ENCODE results near the gene FA2H.
A peak's percentile ranks its signal among the peaks of the same experiment; 100 is the strongest.

FA2H gene

GRCh38 chr16:74711938-74712337 lies 62.7 kb downstream of the FA2H start:
- no peaks in the 10 kb centered on the region for H3K27me3 Mint-ChIP-seq
- no peak overlapping the region for H3K4me3 Mint-ChIP-seq
- H3K4me1 Mint-ChIP-seq (ENCODE audit: low read depth): peaks cover 3% of the 10 kb centered on the region
- no peak for DNase-seq
- H3K27ac Mint-ChIP-seq: no peak overlapping the region
- no peaks in the 10 kb centered on the region for H3K36me3 Mint-ChIP-seq (ENCODE audit: low read depth)
- no peaks in the 10 kb centered on the region for H3K9me3 Mint-ChIP-seq

GRCh38 chr16:74710401-74710800 lies 64.2 kb downstream of the FA2H start:
- H3K27me3 Mint-ChIP-seq: no peaks in the 10 kb centered on the region
- DNase-seq: no peak
- H3K36me3 Mint-ChIP-seq (ENCODE audit: low read depth): no peaks in the 10 kb centered on the region
- no peaks in the 10 kb centered on the region for H3K9me3 Mint-ChIP-seq
- no peak overlapping the region for H3K27ac Mint-ChIP-seq
- no peak overlapping the region for H3K4me3 Mint-ChIP-seq
- peaks cover 3% of the 10 kb centered on the region for H3K4me1 Mint-ChIP-seq (ENCODE audit: low read depth)

DNA sequence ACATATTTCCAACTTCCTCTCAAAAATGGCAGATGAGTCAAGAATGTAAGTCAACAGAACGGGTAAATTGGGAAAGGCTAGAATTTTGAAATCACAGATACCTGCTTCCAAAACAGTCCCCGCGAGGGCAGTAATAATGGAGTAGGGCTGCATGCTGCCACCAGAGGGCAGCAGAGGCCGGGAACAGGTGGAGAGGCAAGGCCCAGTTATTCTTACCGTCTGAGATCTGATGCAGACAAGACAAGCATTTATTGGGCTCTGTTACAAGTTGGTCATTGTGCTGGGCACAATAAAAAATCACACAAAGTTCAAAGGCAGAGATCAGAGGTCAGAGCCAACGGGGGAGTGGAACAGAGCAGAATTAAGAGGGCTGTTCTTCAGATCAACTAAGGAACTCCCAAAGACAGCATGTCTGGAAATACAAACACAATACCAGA lies 65.2 kb downstream of the FA2H start:
- Mint-ChIP-seq H3K36me3 (ENCODE audit: low read depth) (no peaks in the 10 kb centered on the region), H3K27me3 (no peaks in the 10 kb centered on the region), H3K4me3 (no peak overlapping the region), H3K27ac (no peak overlapping the region), H3K4me1 (ENCODE audit: low read depth) (peaks cover 8% of the 10 kb centered on the region), H3K9me3 (no peaks in the 10 kb centered on the region)
- DNase-seq: peak; percentile 85

GRCh38 chr16:74700438-74701225 lies 74.0 kb downstream of the FA2H start, which contains the start of gene MLKL:
TSS of gene MLKL (minus strand) at chr16:74700862. CDS start at chr16:74695757, 5,105 bp downstream.
- Mint-ChIP-seq H3K36me3 (ENCODE audit: low read depth) (peaks cover 35% of the 10 kb centered on the region), H3K4me1 (ENCODE audit: low read depth) (peaks cover 62% of the 10 kb centered on the region), H3K27me3 (no peaks in the 10 kb centered on the region), H3K4me3 (peak within 1 kb of the TSS; percentile 90), H3K27ac (peak within 1 kb of the TSS; percentile 98), H3K9me3 (no peaks in the 10 kb centered on the region)
- peak; percentile 79 for DNase-seq

DNA sequence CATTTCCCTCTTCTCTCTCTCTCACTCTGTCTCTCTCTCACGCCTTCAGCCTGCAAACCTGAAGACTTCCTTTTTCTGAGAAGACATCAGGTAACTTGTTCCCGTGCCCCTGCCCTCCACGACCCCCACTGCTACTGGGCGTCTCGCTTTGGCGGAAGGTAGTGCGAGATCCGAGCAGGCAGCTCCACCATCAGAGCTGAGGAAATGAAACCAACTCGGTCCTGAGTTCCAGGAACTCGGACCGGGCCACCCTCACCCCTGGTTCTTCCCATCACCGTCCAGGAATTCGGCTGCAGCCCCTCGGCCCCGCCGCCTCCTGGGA lies 74.5 kb downstream of the FA2H start:
- peaks cover 65% of the 10 kb centered on the region for H3K4me1 Mint-ChIP-seq (ENCODE audit: low read depth)
- H3K4me3 Mint-ChIP-seq: peak overlapping the region; percentile 90
- H3K27ac Mint-ChIP-seq: peak overlapping the region; percentile 98
- H3K36me3 Mint-ChIP-seq (ENCODE audit: low read depth): peaks cover 41% of the 10 kb centered on the region
- no peak for DNase-seq
- no peaks in the 10 kb centered on the region for H3K27me3 Mint-ChIP-seq
- H3K9me3 Mint-ChIP-seq: no peaks in the 10 kb centered on the region

DNA sequence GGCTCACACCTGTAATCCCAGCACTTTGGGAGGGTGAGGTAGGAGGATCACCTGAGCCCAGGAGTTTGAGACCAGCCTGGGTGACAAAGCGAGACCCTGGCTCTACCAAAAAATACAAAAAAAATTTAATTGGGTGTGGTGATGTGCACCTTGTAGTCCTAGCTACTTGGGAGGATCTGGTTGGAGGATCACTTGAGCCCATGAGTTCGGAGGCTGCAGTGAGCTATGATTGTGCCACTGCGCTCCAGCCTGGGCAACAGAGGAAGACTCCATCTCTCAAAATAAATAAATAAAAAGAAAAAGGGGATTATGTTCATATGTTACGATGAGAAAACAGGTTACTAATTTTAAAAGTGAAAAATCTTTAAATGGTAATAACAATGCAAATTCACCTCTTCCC lies 75.0 kb downstream of the FA2H start:
- Mint-ChIP-seq H3K36me3 (ENCODE audit: low read depth) (peaks cover 43% of the 10 kb centered on the region), H3K4me1 (ENCODE audit: low read depth) (peaks cover 62% of the 10 kb centered on the region), H3K9me3 (no peaks in the 10 kb centered on the region), H3K27me3 (no peaks in the 10 kb centered on the region), H3K4me3 (peak overlapping the region; percentile 90), H3K27ac (peak overlapping the region; percentile 79)
- DNase-seq: no peak

DNA sequence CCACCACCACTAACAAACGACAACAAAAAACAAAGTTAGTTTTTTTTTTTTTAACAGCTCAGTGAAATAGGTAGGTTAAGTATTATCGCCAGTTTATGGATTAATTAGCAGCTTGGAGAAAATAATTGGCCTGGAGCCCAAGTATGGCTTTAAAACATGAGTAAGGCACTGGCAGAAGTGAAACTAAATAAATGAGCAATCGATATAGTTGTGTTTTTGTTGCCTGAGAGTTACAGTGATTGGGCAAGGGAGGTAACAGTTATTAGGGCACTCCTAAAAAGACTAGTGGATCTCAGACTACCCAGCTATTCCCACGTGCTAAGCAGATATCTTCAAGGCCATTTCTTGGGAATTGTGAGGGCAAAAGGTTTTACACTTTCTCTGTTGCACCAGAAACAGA lies 76.4 kb downstream of the FA2H start:
- peaks cover 65% of the 10 kb centered on the region for H3K4me1 Mint-ChIP-seq (ENCODE audit: low read depth)
- no peaks in the 10 kb centered on the region for H3K9me3 Mint-ChIP-seq
- H3K36me3 Mint-ChIP-seq (ENCODE audit: low read depth): peaks cover 58% of the 10 kb centered on the region
- H3K4me3 Mint-ChIP-seq: peak overlapping the region; percentile 90
- peak overlapping the region; percentile 88 for H3K27ac Mint-ChIP-seq
- no peaks in the 10 kb centered on the region for H3K27me3 Mint-ChIP-seq
- no peak for DNase-seq

- DNase-seq: peak; percentile 60
- Mint-ChIP-seq H3K4me1 (ENCODE audit: low read depth) (peaks cover 53% of the 10 kb centered on the region), H3K27me3 (no peaks in the 10 kb centered on the region), H3K9me3 (no peaks in the 10 kb centered on the region), H3K27ac (peak overlapping the region; percentile 81), H3K4me3 (peak overlapping the region; percentile 61), H3K36me3 (ENCODE audit: low read depth) (peaks cover 81% of the 10 kb centered on the region)
Observed at GRCh38 chr16:74695450-74696422, 78.9 kb downstream of the FA2H start.

- Mint-ChIP-seq H3K27me3 (no peaks in the 10 kb centered on the region), H3K4me3 (no peak overlapping the region), H3K36me3 (ENCODE audit: low read depth) (peaks cover 94% of the 10 kb centered on the region), H3K27ac (no peak overlapping the region), H3K4me1 (ENCODE audit: low read depth) (peaks cover 21% of the 10 kb centered on the region), H3K9me3 (no peaks in the 10 kb centered on the region)
- DNase-seq: no peak
Observed at GRCh38 chr16:74691093-74691855, 83.3 kb downstream of the FA2H start.

GRCh38 chr16:74682556-74682955 lies 92.1 kb downstream of the FA2H start:
- H3K4me1 Mint-ChIP-seq (ENCODE audit: low read depth): peaks cover 7% of the 10 kb centered on the region
- no peak overlapping the region for H3K4me3 Mint-ChIP-seq
- no peaks in the 10 kb centered on the region for H3K9me3 Mint-ChIP-seq
- H3K27ac Mint-ChIP-seq: peak overlapping the region; percentile 40
- peaks cover 80% of the 10 kb centered on the region for H3K36me3 Mint-ChIP-seq (ENCODE audit: low read depth)
- no peak for DNase-seq
- no peaks in the 10 kb centered on the region for H3K27me3 Mint-ChIP-seq

DNA sequence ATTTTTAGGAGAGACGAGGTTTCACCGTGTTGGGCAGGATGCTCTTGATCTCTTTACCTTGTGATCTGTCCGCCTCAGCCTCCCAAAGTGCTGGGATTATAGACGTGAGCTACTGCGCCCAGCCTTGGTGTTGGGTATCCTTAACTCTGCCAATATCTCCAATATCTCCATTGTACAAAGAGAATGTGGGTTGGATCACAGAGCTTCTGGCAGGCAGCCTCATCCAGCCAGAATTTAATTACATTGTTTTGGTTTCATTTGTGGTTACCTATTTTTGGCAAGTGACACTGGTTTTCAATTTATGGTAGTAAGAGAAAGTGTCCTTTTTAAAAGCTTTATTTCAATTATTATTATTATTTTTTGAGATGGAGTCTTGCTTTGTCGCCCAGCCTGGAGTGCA lies 93.9 kb downstream of the FA2H start:
- no peak for DNase-seq
- peaks cover 81% of the 10 kb centered on the region for H3K36me3 Mint-ChIP-seq (ENCODE audit: low read depth)
- no peak overlapping the region for H3K27ac Mint-ChIP-seq
- no peaks in the 10 kb centered on the region for H3K27me3 Mint-ChIP-seq
- no peak overlapping the region for H3K4me3 Mint-ChIP-seq
- H3K4me1 Mint-ChIP-seq (ENCODE audit: low read depth): peaks cover 5% of the 10 kb centered on the region
- H3K9me3 Mint-ChIP-seq: no peaks in the 10 kb centered on the region

- Mint-ChIP-seq H3K4me3 (no peak overlapping the region), H3K9me3 (no peaks in the 10 kb centered on the region), H3K27ac (no peak overlapping the region), H3K36me3 (ENCODE audit: low read depth) (peaks cover 81% of the 10 kb centered on the region), H3K4me1 (ENCODE audit: low read depth) (peaks cover 5% of the 10 kb centered on the region), H3K27me3 (no peaks in the 10 kb centered on the region)
- DNase-seq: no peak
Observed at GRCh38 chr16:74679983-74680382, 94.6 kb downstream of the FA2H start.

GRCh38 chr16:74677868-74678267 lies 96.8 kb downstream of the FA2H start:
- DNase-seq: no peak
- Mint-ChIP-seq H3K27ac (no peak overlapping the region), H3K4me3 (no peak overlapping the region), H3K4me1 (ENCODE audit: low read depth) (no peaks in the 10 kb centered on the region), H3K36me3 (ENCODE audit: low read depth) (peaks cover 86% of the 10 kb centered on the region), H3K9me3 (no peaks in the 10 kb centered on the region), H3K27me3 (no peaks in the 10 kb centered on the region)

- Mint-ChIP-seq H3K4me3 (no peak overlapping the region), H3K27ac (peak overlapping the region; percentile 73), H3K36me3 (ENCODE audit: low read depth) (peaks cover 75% of the 10 kb centered on the region), H3K9me3 (no peaks in the 10 kb centered on the region), H3K4me1 (ENCODE audit: low read depth) (no peaks in the 10 kb centered on the region), H3K27me3 (no peaks in the 10 kb centered on the region)
- no peak for DNase-seq
Observed at GRCh38 chr16:74673876-74674275, 100.7 kb downstream of the FA2H start.

Data from activated T-cell treated with anti-CD3 and anti-CD28 coated beads, Interleukin-2, amount 50 U/mL, for 24 hours (primary cell).